Measurements from ENCODE around the gene AGBL3.

GRCh38 chr7:134947329-134947728 lies 39.0 kb upstream of the AGBL3 start:
- TF ChIP-seq, protein P1, sequence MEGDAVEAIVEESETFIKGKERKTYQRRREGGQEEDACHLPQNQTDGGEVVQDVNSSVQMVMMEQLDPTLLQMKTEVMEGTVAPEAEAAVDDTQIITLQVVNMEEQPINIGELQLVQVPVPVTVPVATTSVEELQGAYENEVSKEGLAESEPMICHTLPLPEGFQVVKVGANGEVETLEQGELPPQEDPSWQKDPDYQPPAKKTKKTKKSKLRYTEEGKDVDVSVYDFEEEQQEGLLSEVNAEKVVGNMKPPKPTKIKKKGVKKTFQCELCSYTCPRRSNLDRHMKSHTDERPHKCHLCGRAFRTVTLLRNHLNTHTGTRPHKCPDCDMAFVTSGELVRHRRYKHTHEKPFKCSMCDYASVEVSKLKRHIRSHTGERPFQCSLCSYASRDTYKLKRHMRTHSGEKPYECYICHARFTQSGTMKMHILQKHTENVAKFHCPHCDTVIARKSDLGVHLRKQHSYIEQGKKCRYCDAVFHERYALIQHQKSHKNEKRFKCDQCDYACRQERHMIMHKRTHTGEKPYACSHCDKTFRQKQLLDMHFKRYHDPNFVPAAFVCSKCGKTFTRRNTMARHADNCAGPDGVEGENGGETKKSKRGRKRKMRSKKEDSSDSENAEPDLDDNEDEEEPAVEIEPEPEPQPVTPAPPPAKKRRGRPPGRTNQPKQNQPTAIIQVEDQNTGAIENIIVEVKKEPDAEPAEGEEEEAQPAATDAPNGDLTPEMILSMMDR (IDR thresholded peaks at IDR 0.05; ENCODE audit: borderline replicate concordance, extremely low read depth, low read length, poor library complexity, severe bottlenecking): no peak
- TF ChIP-seq EZH2 (IDR thresholded peaks at IDR 0.05; ENCODE audit: borderline replicate concordance, low read depth, low read length, severe bottlenecking): no peak

All from DND-41 (cell line).